ENCODE results near the gene INTS1.
A peak's percentile ranks its signal among the peaks of the same experiment; 100 is the strongest.

Gene INTS1

GRCh38 chr7:1487466-1487865 lies 16.7 kb downstream of the INTS1 start:
- no peak for DNase-seq

GRCh38 chr7:1486571-1486970 lies 17.6 kb downstream of the INTS1 start:
- no peak for DNase-seq

DNA sequence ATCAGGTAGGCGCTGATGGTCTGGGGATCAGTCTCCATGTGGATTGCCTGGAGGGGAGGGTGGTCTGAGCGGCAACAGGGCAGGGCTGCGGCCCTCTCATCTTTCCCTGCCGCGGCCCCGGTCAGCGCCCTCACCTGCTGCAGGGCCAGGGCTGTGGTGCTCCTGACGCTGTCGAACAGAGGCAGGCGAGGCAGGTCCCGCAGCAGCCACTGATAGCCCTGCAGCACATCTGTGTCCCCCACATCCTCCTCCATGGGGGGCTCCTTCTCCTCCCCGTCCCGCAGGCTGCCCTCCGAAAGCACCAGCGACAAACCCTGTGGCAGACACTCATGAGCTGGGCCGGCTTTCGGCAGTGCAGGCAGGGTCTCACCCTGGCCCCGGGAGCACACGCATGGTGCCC lies 19.0 kb downstream of the INTS1 start:
- DNase-seq: no peak

- no peak for DNase-seq
These were observed 19.6 kb downstream of the INTS1 start for GRCh38 chr7:1484569-1484968.

DNA sequence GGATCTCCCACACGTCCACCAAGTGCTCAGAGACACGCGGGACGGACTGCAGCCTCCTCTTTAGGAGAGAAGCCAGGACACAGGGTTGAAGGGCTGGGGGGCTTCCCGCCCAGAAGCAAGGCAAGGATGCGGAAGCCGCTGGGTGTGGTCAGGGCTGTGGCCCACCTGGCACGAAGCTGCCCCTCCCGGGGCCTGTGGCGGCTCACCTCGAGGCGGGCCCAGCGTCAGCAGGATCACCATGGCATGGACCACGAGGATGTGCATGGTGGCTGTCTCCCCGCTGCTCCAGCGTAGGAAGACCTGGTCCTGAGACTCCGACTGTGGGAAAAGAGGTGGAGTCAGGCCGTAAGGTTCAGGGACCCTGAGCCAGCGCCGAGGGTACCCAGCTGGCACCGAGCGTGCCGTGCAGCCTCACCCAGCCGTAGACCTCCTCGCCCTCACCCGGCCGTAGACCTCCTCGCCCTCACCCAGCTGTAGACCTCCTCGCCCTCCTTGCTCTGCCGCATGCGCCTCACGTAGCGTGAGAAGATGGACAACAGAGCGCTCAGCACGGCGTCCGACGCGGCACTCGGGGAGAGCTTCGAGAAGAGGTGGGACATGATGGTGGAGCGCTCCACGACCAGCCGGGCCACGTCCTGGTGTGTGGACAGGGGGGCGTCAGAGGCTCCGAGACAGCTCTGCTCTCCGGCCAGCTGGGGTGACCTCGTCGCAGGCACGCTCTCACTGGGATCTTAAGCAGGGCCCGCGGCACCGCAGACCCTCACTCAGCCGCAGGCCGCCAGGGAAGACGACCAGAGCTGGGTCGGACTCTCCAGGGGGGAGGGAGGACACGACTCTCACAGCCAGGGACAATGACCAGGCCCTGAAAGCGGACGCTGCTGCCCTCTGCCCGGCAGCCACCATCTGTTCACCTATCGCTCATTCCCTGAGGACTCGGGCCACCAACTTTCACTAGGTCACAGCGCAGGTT lies 20.4 kb downstream of the INTS1 start:
- DNase-seq: no peak

DNA sequence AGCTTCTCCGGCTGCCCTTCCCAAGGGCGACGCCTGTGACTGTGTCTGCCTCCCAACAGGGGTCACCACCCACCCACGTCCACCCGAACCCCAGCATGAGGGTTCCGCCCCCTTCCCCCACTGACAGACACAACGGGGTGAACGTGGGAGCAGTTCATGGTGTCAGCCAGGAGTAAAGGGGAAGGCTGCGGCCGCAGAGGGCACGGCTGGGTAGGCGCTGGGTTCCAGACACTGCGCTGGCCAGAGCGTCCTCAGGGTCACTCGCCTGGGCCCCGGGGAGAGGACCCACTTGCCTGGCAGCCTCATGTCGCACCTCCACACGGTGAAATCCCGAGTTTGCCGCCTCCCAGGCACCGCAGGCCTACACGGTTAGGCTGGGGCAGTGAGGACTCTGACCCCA lies 21.1 kb downstream of the INTS1 start:
- DNase-seq: no peak

GRCh38 chr7:1481300-1481699 lies 22.9 kb downstream of the INTS1 start:
- DNase-seq: no peak

DNA sequence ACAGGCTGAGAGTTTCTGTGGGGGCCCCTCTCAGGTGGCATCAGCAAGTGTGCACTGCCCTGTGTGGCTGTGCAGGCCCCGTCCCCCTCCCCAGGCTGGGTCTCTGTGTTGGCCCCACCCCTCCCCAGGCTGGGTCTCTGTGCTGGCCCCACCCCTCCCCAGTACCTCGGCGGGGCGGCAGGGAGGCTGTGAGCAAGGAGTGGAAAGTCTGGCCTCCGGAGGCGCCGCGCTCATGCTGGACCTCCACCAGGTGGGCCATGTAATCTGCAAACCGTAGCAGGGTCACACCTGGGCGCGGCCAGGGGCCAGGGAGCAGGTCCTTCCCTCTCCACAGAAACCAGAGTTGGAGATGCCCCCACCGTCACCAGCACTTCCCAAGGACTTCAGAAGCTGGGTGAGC lies 23.5 kb downstream of the INTS1 start:
- DNase-seq: no peak

DNA sequence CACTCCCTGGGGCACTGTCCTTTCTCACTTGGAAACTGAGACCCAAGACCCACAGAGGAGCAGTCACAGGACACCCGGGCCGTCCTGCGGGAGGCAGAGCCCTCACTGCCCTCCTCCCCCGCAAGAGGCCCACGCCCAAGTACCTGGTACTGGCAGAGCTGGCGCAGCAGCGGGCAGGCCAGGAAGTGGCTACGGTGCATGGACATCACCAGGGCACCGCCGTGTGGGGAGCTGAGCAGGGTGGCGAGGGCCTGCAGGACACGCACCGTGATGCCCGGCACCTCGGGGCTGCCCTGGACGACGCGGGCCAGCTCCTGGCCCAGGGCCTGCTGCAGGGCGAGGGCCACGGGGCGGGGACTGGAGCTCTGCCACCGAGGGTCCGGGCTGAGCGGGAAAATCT lies 24.9 kb downstream of the INTS1 start:
- DNase-seq: no peak

DNA sequence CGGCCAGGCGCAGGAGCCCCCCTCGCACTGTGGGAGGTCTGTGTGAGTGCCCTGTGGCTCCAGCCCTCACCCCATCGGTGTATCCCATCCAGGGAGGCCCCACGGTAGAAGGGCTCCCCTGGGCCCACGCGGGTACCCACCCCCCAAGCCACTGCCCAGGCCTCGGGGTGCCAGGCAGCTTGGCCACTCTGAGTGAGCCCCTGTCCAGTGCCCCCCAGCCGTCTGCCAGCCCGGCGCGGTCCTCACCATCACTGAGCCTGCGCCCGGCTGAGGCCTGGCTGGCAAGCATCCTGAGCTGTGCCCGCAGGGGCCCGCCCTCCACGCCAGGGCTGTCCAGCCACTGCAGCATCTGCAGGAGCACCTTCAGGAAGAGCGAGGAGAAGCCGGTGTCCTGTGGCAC lies 25.7 kb downstream of the INTS1 start:
- no peak for DNase-seq

DNA sequence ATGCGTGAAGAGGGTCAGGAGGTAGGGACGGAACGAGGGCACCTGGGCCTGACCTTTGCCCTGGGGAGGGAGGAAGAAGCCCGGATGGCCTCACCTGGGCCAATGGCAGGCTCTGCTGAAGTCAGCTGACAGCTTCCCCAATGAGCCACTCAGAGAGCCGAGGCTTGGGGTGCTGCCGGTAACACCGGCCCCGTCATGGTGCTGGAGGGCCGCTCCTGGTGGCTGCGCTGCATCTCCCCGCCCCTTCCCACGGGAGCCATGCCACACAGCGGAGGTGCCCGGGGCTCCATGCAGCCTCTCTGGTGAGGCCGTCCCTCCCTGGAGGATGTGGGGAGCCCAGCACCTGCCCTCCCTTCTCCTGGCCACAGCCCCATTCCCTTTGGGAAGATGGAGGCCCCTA lies 27.3 kb downstream of the INTS1 start:
- no peak for DNase-seq

DNA sequence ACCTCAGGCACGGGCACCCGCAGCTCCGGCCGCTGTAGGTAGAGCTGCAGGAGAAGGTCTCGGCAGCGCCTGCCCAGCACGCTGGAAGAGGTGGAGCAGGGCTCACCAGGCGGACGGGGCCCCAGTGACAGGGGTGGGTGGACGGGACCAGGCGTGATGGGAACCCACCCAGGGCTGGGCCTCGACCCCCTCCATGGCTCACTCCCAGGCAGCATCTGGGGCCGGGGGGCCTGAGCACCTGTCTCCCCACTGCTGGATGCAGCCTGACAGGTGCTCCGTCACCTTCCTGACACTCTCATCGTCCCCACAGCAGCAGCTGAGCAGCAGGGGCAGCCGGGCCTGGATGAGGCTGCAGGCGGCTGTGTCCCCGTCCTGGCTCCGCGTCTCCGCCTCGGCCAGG lies 28.2 kb downstream of the INTS1 start:
- no peak for DNase-seq

- DNase-seq: no peak
These were observed 28.8 kb downstream of the INTS1 start for GRCh38 chr7:1475393-1475792.

- DNase-seq: no peak
These were observed 29.5 kb downstream of the INTS1 start for GRCh38 chr7:1474736-1475135.

- peak; percentile 22 for DNase-seq
These were observed 30.2 kb downstream of the INTS1 start for GRCh38 chr7:1473864-1474512.

DNA sequence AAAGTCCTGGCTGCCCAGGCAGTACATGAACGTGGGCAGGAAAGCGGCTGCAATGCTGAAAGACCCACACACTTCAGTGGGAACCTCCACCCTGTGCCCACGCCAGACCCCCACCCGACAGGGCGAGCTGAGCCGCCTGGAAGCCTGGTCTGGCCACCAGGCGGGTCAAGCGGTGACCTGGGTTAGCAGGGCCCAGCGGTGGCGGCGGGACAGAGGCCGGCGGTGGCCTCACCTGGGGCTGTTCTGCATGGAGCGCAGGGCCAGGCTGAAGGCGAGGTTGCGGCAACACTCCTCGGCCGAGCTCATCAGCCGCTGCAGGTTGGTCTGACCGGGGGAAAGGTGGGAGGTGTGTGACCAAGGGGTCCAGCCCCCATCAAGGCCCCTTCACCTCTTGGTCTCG lies 33.3 kb downstream of the INTS1 start:
- DNase-seq: no peak

DNA sequence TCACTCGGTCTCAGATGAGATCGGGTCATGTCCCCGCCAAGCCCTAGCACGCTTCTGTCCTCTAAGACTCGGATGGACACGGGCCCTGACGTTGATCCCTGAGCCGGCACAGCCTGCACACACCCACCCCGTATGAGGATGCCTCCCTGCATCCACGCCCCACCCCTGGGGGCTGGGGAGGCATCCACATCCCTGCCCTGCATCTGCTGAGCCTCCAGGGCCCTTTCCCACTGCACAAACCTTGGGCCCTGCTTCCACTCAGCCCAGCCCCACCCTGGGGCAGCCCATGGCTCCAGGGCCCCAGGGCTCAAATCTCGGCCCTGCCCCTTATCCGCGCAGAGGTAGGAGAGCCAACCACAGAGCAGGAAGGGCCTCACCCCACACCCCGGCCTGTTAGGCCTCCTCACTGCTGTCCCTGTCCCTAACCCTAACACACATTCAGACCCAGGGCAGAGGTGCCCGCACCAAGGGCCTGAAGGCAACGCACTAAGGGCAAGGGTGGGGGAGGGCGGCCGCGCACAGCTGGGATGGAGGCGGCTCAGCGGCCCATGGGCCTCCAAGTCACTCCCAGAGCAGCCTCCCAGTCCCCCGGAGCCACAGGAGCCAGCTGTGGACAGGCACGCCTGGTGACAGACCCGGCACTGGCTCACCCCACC lies 35.4 kb downstream of the INTS1 start:
- DNase-seq: no peak

DNA sequence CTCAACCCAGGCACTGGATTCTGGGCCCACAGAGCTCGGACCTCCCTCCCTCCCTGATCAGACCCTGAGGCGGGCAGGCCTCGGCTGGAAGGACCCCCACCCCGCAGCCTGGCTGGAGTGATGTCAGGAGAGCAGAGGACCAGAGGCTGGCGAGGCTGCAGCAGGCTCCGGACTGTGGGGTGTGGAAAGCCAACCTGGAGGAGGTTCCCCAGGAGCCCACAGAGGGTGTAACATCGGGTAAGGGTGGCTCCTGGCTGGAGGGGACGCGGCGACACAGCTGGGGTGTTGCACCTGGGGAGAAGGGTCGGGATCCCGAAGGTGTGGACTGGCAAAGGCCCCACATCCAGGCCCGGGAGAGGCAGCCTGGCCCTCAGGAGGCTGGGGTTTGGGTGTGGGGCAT lies 36.0 kb downstream of the INTS1 start:
- DNase-seq: no peak

DNA sequence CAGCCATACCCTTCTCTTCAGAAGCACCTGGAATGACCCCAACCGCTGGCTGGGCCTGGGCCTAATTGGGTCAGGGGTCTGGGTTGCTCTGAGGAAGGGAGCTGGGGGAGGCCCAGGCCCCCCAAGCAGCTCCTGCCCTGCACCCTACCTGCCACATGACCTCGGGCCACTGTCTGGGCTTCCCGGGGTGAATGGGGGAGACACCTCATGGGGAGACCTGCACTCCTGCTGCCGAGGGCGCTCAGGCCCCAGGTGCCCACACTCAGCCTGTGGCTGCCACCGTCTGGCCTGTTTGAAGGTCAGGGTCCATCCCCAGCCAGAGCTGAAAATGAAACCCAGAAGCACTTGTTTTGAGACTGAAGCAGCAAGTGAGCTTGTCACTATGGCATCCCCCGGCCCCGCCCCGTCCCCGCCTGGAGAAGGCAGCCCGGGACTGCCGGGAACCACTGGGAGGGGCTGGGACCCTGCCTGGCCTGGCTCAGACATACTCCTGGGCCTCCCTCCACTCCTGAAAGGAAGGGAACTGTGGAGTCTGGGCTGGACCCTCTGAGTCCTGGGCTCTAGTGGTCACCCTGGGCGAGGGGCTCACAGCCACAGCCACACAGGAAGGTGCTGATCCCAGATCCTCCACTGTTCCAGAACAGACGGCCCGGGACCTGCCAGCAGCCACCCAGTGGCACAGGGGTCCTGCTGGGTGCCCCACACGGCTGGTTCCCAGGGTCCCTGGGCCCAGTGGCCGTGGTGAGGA lies 37.5 kb downstream of the INTS1 start:
- no peak for DNase-seq

DNA sequence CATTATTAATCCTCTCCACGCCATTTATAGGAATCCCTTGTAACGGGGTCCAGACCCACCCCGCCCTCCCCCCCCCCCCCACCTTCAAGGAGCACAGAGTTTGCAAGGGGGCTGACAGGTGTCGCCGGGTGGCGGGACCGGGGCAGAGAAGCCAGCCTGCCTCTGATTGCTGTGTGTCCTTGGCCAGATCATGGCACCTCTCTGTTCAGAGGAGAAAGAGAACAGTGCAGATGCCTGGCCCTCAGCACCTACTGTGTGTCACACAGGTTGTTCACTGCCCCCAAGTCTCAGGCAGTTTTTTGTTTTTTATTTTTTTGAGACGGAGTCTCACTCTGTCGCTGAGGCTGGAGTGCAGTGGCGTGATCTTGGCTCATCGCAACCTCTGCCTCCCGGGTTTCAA lies 39.5 kb downstream of the INTS1 start:
- no peak for DNase-seq

- no peak for DNase-seq
These were observed 40.4 kb downstream of the INTS1 start for GRCh38 chr7:1463676-1464223.

GRCh38 chr7:1461646-1462375 lies 42.4 kb downstream of the INTS1 start:
- no peak for DNase-seq
